GM18519 (cell line): ENCODE data around the gene TNIP3.
"Not testable (repeated sequence)": the region's sequence is repeated elsewhere in the genome, so short reads cannot be mapped to it uniquely, and the experiment has no call there.

Experiments used
- ATAC-seq: cut with Tn5 transposase; IDR thresholded peaks from one replicate; pipeline ENCODE4 v1.9.1; 2021; ENCODE audit warnings: mild to moderate bottlenecking, moderate library complexity; ENCODE audit not compliant: unreplicated experiment, low FRiP score

The TNIP3 gene

GRCh38 chr4:121164291-121164690 lies at the start of gene TNIP3:
Gene TNIP3 (minus strand): TSS chr4:121164321. CDS start chr4:121164125, 196 bp downstream.
- ATAC-seq = no peak

GRCh38 chr4:121212806-121213205 lies 48.7 kb upstream of the TNIP3 start:
- ATAC-seq = no peak

GRCh38 chr4:121209171-121209570 lies 45.0 kb upstream of the TNIP3 start:
- no peak for ATAC-seq

- no peak for ATAC-seq
Measured at GRCh38 chr4:121208244-121209007, 44.3 kb upstream of the TNIP3 start.

GRCh38 chr4:121205777-121206176 lies 41.7 kb upstream of the TNIP3 start:
- not testable (repeated sequence) for ATAC-seq

GRCh38 chr4:121200795-121201472 lies 36.8 kb upstream of the TNIP3 start:
- peak; percentile 76 for ATAC-seq

GRCh38 chr4:121199742-121200561 lies 35.8 kb upstream of the TNIP3 start:
- ATAC-seq = peak; percentile 72

- no peak for ATAC-seq
Measured at GRCh38 chr4:121198251-121198650, 34.1 kb upstream of the TNIP3 start.

- ATAC-seq = no peak
Measured at GRCh38 chr4:121195649-121196048, 31.5 kb upstream of the TNIP3 start.

- ATAC-seq = no peak
Measured at GRCh38 chr4:121192480-121192879, 28.4 kb upstream of the TNIP3 start.

- ATAC-seq = no peak
Measured at GRCh38 chr4:121192013-121192412, 27.9 kb upstream of the TNIP3 start.

GRCh38 chr4:121191361-121191760 lies 27.2 kb upstream of the TNIP3 start:
- ATAC-seq = no peak

- ATAC-seq = no peak
Measured at GRCh38 chr4:121190389-121190788, 26.3 kb upstream of the TNIP3 start.

- ATAC-seq = peak; percentile 93
Measured at GRCh38 chr4:121189326-121190215, 25.4 kb upstream of the TNIP3 start.

- ATAC-seq = no peak
Measured at GRCh38 chr4:121187206-121187605, 23.1 kb upstream of the TNIP3 start.

GRCh38 chr4:121185960-121186359 lies 21.8 kb upstream of the TNIP3 start:
- no peak for ATAC-seq

- ATAC-seq = no peak
Measured at GRCh38 chr4:121183989-121184388, 19.9 kb upstream of the TNIP3 start.

- no peak for ATAC-seq
Measured at GRCh38 chr4:121183361-121183760, 19.2 kb upstream of the TNIP3 start.

GRCh38 chr4:121182296-121182695 lies 18.2 kb upstream of the TNIP3 start:
- no peak for ATAC-seq

GRCh38 chr4:121181493-121181892 lies 17.4 kb upstream of the TNIP3 start:
- no peak for ATAC-seq
